Activated CD4-positive, alpha-beta T cell treated with anti-CD3 and anti-CD28 coated beads, Interleukin-10, Interleukin-2, amounts not matched to agents 100 ng/mL and 50 ng/mL, durations not matched to agents 16 hours and 8 hours (primary cell): Measurements from ENCODE around the gene TGFA.

ENCODE experiments used
- DNase-seq: peaks from one replicate; pipeline ENCODE4 v3.0.0-alpha.2; 2020

Gene TGFA

GRCh38 chr2:70552501-70553333 is 909 bp downstream of the TGFA start:
- DNase-seq, result no peak

- no peak for DNase-seq
These were observed 2.5 kb downstream of the TGFA start for GRCh38 chr2:70551167-70551566.

- DNase-seq, result no peak
These were observed 3.7 kb downstream of the TGFA start for GRCh38 chr2:70549962-70550361.

- DNase-seq, result no peak
These were observed 4.4 kb downstream of the TGFA start for GRCh38 chr2:70549064-70549710.

- no peak for DNase-seq
These were observed 5.4 kb downstream of the TGFA start for GRCh38 chr2:70548233-70548632.

- no peak for DNase-seq
These were observed 6.7 kb downstream of the TGFA start for GRCh38 chr2:70546885-70547284.

- DNase-seq, result no peak
These were observed 7.2 kb downstream of the TGFA start for GRCh38 chr2:70546376-70546775.

GRCh38 chr2:70541481-70542020 is 12.1 kb downstream of the TGFA start:
- no peak for DNase-seq

- DNase-seq, result no peak
These were observed 15.8 kb downstream of the TGFA start for GRCh38 chr2:70537840-70538239.

GRCh38 chr2:70536517-70537055 is 17.0 kb downstream of the TGFA start:
- DNase-seq, result no peak

- DNase-seq, result no peak
These were observed 18.1 kb downstream of the TGFA start for GRCh38 chr2:70535573-70535972.

- DNase-seq, result no peak
These were observed 19.3 kb downstream of the TGFA start for GRCh38 chr2:70534183-70534836.

GRCh38 chr2:70532244-70532935 is 21.2 kb downstream of the TGFA start:
- DNase-seq, result no peak

- no peak for DNase-seq
These were observed 22.1 kb downstream of the TGFA start for GRCh38 chr2:70531419-70532086.

- no peak for DNase-seq
These were observed 24.0 kb downstream of the TGFA start for GRCh38 chr2:70529610-70530009.

GRCh38 chr2:70528929-70529328 is 24.7 kb downstream of the TGFA start:
- no peak for DNase-seq

- DNase-seq, result no peak
These were observed 25.4 kb downstream of the TGFA start for GRCh38 chr2:70528276-70528675.

GRCh38 chr2:70527447-70528080 is 26.1 kb downstream of the TGFA start:
- DNase-seq, result no peak

- no peak for DNase-seq
These were observed 27.5 kb downstream of the TGFA start for GRCh38 chr2:70526126-70526525.

GRCh38 chr2:70525032-70525431 is 28.6 kb downstream of the TGFA start:
- DNase-seq, result no peak
